Motor neuron (in vitro differentiated cells): Measurements from ENCODE around the gene NSA2. TPM values are rescaled to one million over a fixed set of nuclear protein-coding genes. Genes with fewer than 3 reads are reported as not detected.

Experiments
- total RNA-seq, 8 experiments: library from RNA; unstranded; fragments of 300-600 nt; gene quantifications; 2 replicates each; pipeline versions ENCODE4 v1.2.3 to v1.2.4, GENCODE V29; 2022

The NSA2 gene
- total RNA-seq, 8 experiments from 2014 or later: 90.6 to 166 (median 114) TPM

Other genes with a start within 250 kb of the NSA2 start
- 100 to 1,000 TPM in 1 of 8 experiments, 10 to 100 TPM in 5, 1 to 10 TPM in 2; 3.4 to 159 (median 32.7) TPM for gene ENC1, start 126.5 kb upstream of the NSA2 start, total RNA-seq
- 100 to 1,000 TPM in 2 of 8 experiments, 10 to 100 TPM in 6; 21.8 to 275 (median 46.6) TPM for gene HEXB, start 82.0 kb upstream of the NSA2 start, total RNA-seq
- 10 to 100 TPM; 29.4 to 58.9 (median 39.3) TPM for gene GFM2, start 132 bp upstream of the NSA2 start, total RNA-seq
- gene FAM169A, start 99.1 kb downstream of the NSA2 start, total RNA-seq: 10 to 100 TPM in 5 of 8 experiments, 1 to 10 TPM in 2, under 1 TPM in 1; 0.15 to 42.6 (median 18.9) TPM